ENCODE results near the gene BDH1.

GRCh38 chr3:197511130-197511529 lies 44.6 kb downstream of the BDH1 start:
- no peak for TF ChIP-seq ZFP30 (CRISPR knock-in tag; IDR thresholded peaks at IDR 0.05)
- TF ChIP-seq CREB5 (CRISPR knock-in tag; IDR thresholded peaks at IDR 0.05; ENCODE audit: low read depth): no peak
- TF ChIP-seq RARB (CRISPR knock-in tag; IDR thresholded peaks at IDR 0.05): no peak
- no peak for TF ChIP-seq ZNF8 (CRISPR knock-in tag; IDR thresholded peaks at IDR 0.05)
- no peak for TF ChIP-seq TCF4 (CRISPR knock-in tag; IDR thresholded peaks at IDR 0.05; ENCODE audit: borderline replicate concordance)
- no peak for TF ChIP-seq OSR1 (CRISPR knock-in tag; IDR thresholded peaks at IDR 0.05)
- TF ChIP-seq TOX (CRISPR knock-in tag; IDR thresholded peaks at IDR 0.05; ENCODE audit: borderline replicate concordance): no peak
- no peak for TF ChIP-seq ZNF70 (CRISPR knock-in tag; IDR thresholded peaks at IDR 0.05)
- no peak for TF ChIP-seq ISL1 (CRISPR knock-in tag; IDR thresholded peaks at IDR 0.05)
